Tibial artery (tissue), 4 donors: Measurements from ENCODE around the gene ZNF407.

Experiments used
- DNase-seq, 2 donors: peaks; one replicate each; pipeline ENCODE4 v3.0.0-alpha.2; 2019
- H3K27ac ChIP-seq, 2 donors: fragments of 200-600 bp; sonication (generic) in 1 of 2; 1 replicate in 1 of 2; 2 replicates in 1 of 2; pipeline ENCODE4 v1.5.1; 2018 to 2019; ENCODE audit warnings: mild to moderate bottlenecking in 1 of 2
- H3K27me3 ChIP-seq, 2 donors: fragments of 200-600 bp; sonication (generic) in 1 of 2; one replicate each; pipeline versions ENCODE4 v1.5.1 to v1.6.0; 2016 to 2019
- H3K36me3 ChIP-seq, 3 donors: fragments of 200-600 bp; sonication (generic) in 2 of 3; one replicate each; pipeline ENCODE4 v1.5.1; 2016 to 2019; ENCODE audit warnings: mild to moderate bottlenecking in 2 of 3
- H3K4me1 ChIP-seq, 4 donors: fragments of 200-600 bp; sonication (generic) in 2 of 4; 1 replicate in 3 of 4; 2 replicates in 1 of 4; pipeline ENCODE4 v1.5.1; 2016 to 2019
- H3K4me3 ChIP-seq, 2 donors: fragments of 200-600 bp; sonication (generic) in 1 of 2; 1 replicate in 1 of 2; 2 replicates in 1 of 2; pipeline ENCODE4 v1.5.1; 2018 to 2019; ENCODE audit warnings: mild to moderate bottlenecking in 2 of 2
- H3K9me3 ChIP-seq, 3 donors: fragments of 200-600 bp; sonication (generic) in 1 of 3; one replicate each; pipeline ENCODE4 v1.5.1; 2016 to 2019
- intact Hi-C: fragments of 100-400 bp; cut with DNase I; formaldehyde crosslinking; loops from one replicate; pipeline ENCODE4 v1.15.0; 2023; ENCODE audit warnings: low total_unique reads
- TF ChIP-seq, protein P1 (sequence below), 2 experiments: fragments of 200-600 bp in 1 of 2; fragments of 450-650 bp in 1 of 2; IDR thresholded peaks; one replicate each; pipeline ENCODE4 v1.5.1; 2017 to 2019; ENCODE audit warnings: antibody characterized with exemption in 2 of 2, mild to moderate bottlenecking in 1 of 2, moderate library complexity in 1 of 2

The ZNF407 gene

DNA sequence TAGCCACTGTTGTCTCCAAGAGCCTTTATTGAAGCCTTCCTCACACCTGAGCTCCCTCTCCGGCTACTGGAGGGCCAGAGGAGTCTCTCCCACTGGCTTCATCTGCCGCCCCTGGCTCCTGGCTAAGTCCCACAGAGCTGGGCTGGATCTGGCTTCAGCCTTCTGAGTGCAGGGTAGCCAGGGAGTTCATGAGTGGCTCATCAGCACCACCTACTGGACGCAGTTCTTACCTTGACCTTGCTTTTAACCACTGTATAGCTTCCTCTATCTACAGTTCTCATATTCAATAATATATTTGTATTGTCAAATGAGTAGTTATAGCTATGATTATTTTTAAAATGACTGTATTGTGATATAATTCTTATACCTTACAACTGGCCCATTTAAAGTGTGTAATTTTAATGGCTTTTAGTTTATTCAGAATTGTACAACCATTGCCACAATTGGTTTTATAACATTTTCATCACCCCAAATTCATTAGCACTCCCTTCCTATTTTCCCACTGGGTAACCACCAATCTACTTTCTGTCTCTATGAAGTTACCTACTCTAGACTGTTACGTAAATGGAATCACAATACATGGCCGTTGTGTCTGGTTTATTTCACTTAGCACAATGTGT is 45.6 kb upstream of the ZNF407 start:
- Histone ChIP-seq H3K4me1 (no peaks in the 10 kb centered on the region), H3K9me3 (peaks cover 0 to 17% (median 9%) of the 10 kb centered on the region in 3 donors), H3K27me3 (peaks cover 0 to 14% of the 10 kb centered on the region in 2 donors), H3K36me3 (no peaks in the 10 kb centered on the region), H3K4me3 (no peak overlapping the region), H3K27ac (no peak overlapping the region)
- intact Hi-C loops: loop anchor here (5.0 kb wide), 1 partner anchor 195 kb away; no protein-coding TSS in a partner anchor
- DNase-seq: peak; percentile 84 to 85
- TF ChIP-seq, protein P1, sequence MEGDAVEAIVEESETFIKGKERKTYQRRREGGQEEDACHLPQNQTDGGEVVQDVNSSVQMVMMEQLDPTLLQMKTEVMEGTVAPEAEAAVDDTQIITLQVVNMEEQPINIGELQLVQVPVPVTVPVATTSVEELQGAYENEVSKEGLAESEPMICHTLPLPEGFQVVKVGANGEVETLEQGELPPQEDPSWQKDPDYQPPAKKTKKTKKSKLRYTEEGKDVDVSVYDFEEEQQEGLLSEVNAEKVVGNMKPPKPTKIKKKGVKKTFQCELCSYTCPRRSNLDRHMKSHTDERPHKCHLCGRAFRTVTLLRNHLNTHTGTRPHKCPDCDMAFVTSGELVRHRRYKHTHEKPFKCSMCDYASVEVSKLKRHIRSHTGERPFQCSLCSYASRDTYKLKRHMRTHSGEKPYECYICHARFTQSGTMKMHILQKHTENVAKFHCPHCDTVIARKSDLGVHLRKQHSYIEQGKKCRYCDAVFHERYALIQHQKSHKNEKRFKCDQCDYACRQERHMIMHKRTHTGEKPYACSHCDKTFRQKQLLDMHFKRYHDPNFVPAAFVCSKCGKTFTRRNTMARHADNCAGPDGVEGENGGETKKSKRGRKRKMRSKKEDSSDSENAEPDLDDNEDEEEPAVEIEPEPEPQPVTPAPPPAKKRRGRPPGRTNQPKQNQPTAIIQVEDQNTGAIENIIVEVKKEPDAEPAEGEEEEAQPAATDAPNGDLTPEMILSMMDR (IDR thresholded peaks at IDR 0.05): peak; percentile 69 to 73

DNA sequence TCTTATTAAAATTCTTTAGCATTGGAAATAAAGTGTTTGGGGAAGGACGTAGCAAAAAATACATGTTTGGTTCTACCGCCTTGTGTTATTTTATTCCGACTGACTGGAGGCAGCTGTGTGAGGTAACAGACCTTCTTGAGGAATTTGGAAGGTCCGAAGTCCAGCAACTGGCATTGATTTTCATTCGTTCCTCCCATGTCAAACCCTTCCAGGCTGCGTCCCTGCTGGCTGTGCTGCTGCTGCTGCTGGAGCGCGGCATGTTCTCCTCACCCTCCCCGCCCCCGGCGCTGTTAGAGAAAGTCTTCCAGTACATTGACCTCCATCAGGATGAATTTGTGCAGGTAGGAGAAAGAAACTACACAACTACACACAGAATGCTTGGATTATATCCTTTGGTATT is 41.5 kb upstream of the ZNF407 start:
- no peak for DNase-seq
- no peaks in the 10 kb centered on the region for H3K9me3 ChIP-seq
- intact Hi-C loops: loop anchor here (5.0 kb wide), 1 partner anchor 364 kb away; no protein-coding TSS in a partner anchor
- H3K27ac ChIP-seq: no peak overlapping the region
- no peaks in the 10 kb centered on the region for H3K4me1 ChIP-seq
- H3K36me3 ChIP-seq: no peaks in the 10 kb centered on the region
- TF ChIP-seq, protein P1 (IDR thresholded peaks at IDR 0.05): no peak
- H3K27me3 ChIP-seq: peaks cover 0 to 14% of the 10 kb centered on the region in 2 donors
- H3K4me3 ChIP-seq: no peak overlapping the region

DNA sequence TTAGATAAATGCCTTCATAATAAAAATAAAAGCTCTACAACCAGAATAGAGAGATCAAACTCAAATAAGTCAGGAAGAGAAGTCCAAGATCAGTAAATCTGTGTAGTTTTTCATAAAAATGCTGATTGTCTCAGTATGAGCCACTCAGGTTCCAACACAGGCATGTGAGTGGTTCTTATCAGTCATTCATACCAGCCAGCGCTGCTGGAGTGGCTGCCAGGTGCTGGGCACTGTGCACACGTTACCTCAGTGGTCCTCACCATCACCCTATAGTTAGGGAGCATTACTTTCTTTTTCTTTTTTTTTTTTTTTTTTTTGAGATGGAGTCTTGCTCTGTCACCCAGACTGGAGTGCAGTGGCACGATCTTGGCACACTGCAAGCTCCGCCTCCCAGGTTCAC is 39.6 kb upstream of the ZNF407 start:
- TF ChIP-seq, protein P1 (IDR thresholded peaks at IDR 0.05): no peak
- intact Hi-C loops: loop anchor here (5.0 kb wide), 1 partner anchor 366 kb away; no protein-coding TSS in a partner anchor

DNA sequence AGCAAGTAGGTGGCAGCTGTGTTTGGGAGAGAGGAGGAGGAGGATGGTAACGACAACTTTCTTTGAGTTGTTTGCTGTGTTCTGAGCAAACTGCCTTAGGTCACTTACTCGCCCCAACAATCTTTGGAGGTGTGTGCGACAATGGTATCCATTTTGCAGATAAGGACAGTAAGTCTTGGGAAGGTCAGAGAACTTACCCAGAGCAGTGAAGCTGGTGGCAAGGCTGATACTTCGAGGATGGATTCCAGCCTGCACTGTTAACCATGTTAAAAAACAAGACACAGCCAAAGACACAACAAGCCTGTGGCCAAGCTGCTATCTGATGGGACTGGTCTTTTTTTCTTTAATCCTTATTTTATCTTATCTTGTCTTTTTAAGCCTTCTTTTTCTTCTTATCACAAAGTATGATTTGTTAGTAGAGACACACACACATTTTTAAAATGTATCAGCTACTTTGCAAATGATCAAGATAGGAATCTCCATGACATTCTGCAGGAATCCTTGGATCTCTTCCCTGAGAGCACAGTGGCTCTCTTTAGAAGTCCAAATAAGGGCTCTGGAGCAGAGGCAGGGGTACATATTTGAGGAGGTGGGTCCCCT is 35.4 kb upstream of the ZNF407 start:
- Histone ChIP-seq H3K9me3 (no peaks in the 10 kb centered on the region), H3K4me1 (no peaks in the 10 kb centered on the region), H3K36me3 (no peaks in the 10 kb centered on the region), H3K27ac (no peak overlapping the region), H3K4me3 (no peak overlapping the region), H3K27me3 (no peaks in the 10 kb centered on the region)
- TF ChIP-seq, protein P1 (IDR thresholded peaks at IDR 0.05): no peak
- no peak for DNase-seq
- intact Hi-C loops: no loop called here

More for the DNA sequence above, 39.6 kb upstream of the ZNF407 start:
- Histone ChIP-seq H3K4me1 (no peaks in the 10 kb centered on the region), H3K27ac (no peak overlapping the region), H3K9me3 (no peaks in the 10 kb centered on the region), H3K36me3 (no peaks in the 10 kb centered on the region), H3K4me3 (no peak overlapping the region), H3K27me3 (peaks cover 0 to 14% of the 10 kb centered on the region in 2 donors)
- no peak for DNase-seq

DNA sequence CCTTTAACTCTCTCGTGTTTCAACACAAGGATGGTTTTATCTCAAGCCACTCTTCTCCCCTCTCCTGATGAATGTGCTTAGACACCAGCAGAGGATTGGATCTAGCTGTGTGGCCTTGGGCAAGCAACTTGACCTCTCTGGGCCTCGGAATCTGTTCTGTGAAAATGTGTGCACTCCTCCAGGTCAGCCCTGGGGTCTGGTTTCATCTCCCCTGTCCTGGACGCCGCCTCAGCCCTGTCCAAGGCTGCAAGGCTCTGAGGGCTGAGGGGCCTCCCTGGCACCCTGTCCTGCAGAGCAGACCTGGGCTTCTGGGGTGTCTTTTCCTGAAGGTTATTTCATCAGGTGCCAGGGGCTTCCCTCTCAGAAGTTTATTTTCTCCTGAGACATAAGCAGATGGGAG is 34.9 kb upstream of the ZNF407 start:
- Histone ChIP-seq H3K36me3 (no peaks in the 10 kb centered on the region), H3K4me1 (no peaks in the 10 kb centered on the region), H3K9me3 (no peaks in the 10 kb centered on the region), H3K4me3 (no peak overlapping the region), H3K27ac (no peak overlapping the region), H3K27me3 (no peaks in the 10 kb centered on the region)
- no peak for DNase-seq
- intact Hi-C loops: no loop called here
- TF ChIP-seq, protein P1 (IDR thresholded peaks at IDR 0.05): no peak
